Spleen (tissue), 7 donors: ENCODE results near the gene IL18RAP.

Experiments used
- POLR2A ChIP-seq, 3 donors: fragments of 450-650 bp; IDR thresholded peaks; one replicate each; pipeline ENCODE4 v1.5.1; 2017; ENCODE audit warnings: antibody characterized with exemption in 3 of 3, mild to moderate bottlenecking in 1 of 3
- POLR2AphosphoS5 ChIP-seq, 3 donors: sonication (generic); formaldehyde crosslinking; IDR thresholded peaks; one replicate each; pipeline ENCODE4 v1.5.1; 2017; ENCODE audit warnings: antibody characterized with exemption in 3 of 3
- TF ChIP-seq, protein P1 (sequence below), 11 experiments: fragments of 200-600 bp in 7 of 11; fragments of 450-650 bp in 4 of 11; sonication (generic) in 4 of 11; IDR thresholded peaks in 8 of 11; conservative IDR thresholded peaks in 3 of 11; 1 replicate in 7 of 11; 2 replicates in 4 of 11; pipeline versions ENCODE4 v1.4.0 to v1.8.0; 2016 to 2021; ENCODE audit warnings: antibody characterized with exemption in 11 of 11, inconsistent platforms in 4 of 11, mild to moderate bottlenecking in 1 of 11
- donor health status: DM: no; HTN: no; CAD: no; lungs with moderate emphysema.
- donor health status: DM: no; HTN: no; CAD: no.
- donor health status: DM: no; HTN: no; CAD: no.

DNA sequence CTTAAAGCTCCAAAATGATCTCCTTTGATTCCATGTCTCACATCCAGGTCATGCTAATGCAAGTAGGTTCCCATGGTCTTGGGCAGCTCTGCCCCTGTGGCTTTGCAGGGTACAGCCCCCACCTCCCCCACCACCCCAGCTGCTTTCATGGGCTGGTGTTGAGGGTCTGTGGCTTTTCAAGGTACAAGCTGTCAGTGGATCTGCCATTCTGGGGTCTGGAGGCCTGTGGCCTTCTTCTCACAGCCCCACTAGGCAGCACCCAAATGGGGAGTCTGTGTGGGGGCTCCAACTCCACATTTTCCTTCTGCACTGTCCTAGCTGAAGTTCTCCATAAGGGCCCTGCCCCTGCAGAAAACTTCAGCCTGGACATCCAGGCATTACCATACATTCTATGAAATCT, 69.0 kb downstream of the IL18RAP start:
- no peak for TF ChIP-seq POLR2A (IDR thresholded peaks at IDR 0.05)
- TF ChIP-seq, protein P1, sequence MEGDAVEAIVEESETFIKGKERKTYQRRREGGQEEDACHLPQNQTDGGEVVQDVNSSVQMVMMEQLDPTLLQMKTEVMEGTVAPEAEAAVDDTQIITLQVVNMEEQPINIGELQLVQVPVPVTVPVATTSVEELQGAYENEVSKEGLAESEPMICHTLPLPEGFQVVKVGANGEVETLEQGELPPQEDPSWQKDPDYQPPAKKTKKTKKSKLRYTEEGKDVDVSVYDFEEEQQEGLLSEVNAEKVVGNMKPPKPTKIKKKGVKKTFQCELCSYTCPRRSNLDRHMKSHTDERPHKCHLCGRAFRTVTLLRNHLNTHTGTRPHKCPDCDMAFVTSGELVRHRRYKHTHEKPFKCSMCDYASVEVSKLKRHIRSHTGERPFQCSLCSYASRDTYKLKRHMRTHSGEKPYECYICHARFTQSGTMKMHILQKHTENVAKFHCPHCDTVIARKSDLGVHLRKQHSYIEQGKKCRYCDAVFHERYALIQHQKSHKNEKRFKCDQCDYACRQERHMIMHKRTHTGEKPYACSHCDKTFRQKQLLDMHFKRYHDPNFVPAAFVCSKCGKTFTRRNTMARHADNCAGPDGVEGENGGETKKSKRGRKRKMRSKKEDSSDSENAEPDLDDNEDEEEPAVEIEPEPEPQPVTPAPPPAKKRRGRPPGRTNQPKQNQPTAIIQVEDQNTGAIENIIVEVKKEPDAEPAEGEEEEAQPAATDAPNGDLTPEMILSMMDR (IDR thresholded peaks at IDR 0.05 in 8 of 11, conservative IDR thresholded peaks at IDR 0.05 in 3 of 11), result no peak
- no peak for TF ChIP-seq POLR2AphosphoS5 (IDR thresholded peaks at IDR 0.05)
